NCI-H146 (cell line): ENCODE results near the gene WDR70.
"Not testable (repeated sequence)": the region's sequence is repeated elsewhere in the genome, so short reads cannot be mapped to it uniquely, and the experiment has no call there.

ENCODE experiments used
- DNase-seq: peaks from one replicate; lab custom pipeline; 2025; lab: John Stamatoyannopoulos, UW

Gene WDR70

DNA sequence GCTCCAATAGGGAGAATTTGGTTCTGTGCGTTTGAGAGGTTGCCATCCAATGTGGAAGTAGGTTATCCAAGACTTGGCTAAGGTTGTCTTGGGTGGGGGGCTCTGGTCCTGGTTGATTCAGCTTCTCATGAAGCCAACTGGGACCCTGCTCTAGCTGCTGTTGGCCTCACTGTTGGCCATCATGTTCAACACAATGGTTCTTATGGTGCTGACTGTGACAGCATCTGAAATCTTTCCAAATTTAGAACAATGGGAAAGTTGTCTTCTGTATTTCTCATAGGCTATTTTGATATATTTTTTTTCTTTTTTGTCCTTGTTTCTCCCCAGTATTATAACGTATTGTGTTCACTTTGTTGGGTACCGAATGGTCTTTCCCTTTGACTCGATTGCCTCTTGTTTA is 388.8 kb downstream of the WDR70 start:
- DNase-seq = no peak

DNA sequence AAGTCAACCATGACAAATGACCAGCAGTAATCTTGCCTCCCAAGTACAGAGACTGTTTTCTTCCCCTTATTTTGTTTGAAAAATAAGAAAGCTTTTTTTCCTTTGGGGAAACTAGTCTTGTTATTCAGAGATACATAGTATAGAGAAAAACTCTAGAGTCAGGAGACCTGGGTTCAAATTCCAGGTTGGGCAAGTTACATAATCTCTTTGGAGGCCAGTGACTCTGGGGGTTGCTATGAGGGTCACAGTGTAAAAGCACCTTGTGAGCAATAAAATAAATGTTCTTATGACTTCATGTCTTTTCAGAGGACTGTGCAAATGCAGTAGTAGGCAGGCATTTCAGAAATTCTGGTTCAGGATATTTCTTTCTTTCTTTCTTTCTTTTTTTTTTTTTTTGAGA is 389.3 kb downstream of the WDR70 start:
- DNase-seq = no peak

DNA sequence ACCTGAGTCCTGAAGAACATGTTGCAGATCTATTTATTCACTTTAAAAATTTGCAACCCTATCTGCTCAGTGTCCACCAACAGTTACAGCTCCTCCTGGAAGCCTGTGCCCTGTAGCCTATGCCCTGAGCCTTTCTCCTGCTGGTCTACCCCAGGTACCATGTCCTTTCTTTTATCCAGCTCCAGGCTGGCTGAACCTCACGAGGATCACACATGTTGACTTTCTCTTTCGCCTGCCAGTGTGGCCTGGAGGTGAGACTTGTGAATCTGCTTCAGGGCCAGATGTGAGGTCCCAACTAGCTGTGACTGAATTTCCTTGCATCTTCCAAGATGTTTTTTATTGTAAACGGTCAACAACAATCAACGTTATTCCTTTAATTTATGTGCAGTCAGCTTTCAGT is 390.0 kb downstream of the WDR70 start:
- DNase-seq = no peak

DNA sequence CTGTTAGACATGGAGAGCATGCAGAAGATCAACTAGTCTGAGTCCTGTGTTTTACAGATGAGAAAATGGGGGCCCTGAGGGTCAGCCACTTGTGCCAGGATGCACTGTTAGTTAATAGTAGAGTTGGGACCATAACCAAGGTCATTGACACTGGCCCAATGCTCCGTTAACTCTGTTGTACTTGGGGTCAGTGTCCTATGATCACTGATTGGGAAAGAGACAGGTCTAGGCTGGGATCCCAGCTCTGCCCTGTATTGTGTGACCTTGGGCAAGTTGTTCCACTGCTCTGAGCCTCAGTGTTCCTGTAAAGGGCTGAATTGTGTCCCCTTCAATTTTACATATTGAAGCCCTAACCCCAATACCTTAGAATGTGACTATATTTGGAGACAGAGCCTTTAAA is 390.7 kb downstream of the WDR70 start:
- no peak for DNase-seq

DNA sequence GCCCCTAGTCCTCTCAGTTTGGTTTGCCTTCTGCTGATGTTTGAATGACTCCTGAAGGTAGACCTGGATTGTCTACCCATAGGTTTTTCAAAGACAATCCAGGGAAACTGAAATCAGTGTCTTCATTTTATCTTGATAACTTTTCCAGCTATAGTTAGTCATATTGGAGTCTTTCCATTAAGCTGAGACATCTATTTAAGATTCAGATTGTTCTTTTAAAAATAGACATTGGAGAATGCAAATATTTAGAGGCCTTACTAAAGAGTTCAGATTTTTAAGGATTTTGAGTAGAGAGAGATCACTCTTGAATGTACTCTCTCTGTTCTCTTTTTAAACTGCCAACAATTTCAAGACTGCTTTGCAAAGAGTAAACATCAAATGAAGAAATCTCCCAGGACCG is 391.7 kb downstream of the WDR70 start:
- DNase-seq = no peak

DNA sequence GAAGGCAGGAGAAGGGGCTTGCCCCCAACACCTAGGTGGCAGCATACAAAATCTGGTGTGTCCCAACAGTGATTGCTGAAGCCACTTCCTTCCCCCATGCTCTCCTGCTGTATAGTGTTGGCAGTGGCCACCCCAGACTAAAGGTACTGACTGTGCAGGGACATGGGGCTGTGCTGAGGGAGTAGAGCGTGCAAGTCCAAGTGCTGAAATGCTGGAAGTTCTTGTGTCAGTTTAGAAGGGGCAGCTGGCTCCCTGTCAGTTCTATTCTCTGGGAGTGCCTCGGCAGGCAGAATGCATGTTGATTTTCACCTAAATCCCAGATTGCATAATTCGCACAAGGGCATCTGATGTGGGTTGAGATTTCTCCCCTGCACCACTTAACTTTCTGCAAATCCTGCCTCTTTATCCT is 392.1 kb downstream of the WDR70 start:
- no peak for DNase-seq

DNA sequence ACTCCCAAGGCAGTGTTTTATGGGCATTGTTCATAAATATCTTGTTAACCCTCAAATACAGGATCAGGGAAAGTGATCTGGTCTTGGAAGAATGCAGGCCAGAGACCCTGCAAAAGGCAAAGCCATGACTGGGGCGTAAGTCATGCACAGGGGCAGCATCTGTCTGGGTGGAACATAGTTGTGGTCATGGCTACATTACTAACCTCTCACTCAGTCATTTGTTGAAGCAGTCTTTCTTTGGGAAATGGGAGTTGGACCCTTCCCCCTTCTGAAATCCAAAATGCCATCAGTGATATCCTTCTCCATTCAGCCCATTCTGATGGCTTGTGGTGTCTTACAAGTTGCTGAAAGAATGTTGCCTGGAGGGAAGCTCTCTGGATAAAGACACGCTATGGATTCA is 392.6 kb downstream of the WDR70 start:
- no peak for DNase-seq

DNA sequence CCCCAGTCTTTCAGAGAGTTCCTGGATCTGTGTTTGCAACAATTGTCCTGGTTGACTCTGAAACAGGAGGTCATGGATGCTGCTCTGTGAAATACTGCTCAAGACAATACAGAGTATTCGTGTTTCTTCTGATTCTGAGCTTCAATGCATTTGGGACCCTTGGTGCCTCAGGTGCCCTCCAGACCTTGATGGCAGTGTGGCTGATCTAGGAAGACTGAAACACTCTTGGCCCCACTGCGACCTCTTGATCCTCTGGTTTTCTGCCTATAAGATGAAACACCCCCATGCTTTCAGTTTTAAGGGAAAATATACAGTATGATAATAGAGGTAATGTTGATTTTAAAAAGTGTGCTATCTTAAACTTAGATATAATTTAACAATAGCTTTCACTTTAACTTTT is 393.1 kb downstream of the WDR70 start:
- DNase-seq = no peak

DNA sequence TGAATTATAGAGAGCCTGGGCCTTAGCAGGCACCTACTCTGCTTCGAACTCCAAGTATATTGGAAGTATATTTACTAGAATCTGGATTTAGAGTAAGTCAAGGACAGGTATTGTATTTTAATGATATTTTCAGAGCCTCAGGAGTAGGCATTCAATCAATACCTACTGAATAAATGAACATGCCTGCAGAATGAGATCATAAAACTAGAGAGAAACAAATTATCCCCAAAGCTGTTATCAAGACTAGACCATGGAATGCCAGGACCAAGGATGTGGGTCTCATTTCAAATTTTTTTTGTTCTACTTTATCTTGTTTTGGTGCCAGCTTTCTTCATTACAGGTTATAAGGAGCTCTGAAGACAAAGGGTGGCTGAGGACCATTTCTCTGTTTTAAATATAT is 394.7 kb downstream of the WDR70 start:
- no peak for DNase-seq

DNA sequence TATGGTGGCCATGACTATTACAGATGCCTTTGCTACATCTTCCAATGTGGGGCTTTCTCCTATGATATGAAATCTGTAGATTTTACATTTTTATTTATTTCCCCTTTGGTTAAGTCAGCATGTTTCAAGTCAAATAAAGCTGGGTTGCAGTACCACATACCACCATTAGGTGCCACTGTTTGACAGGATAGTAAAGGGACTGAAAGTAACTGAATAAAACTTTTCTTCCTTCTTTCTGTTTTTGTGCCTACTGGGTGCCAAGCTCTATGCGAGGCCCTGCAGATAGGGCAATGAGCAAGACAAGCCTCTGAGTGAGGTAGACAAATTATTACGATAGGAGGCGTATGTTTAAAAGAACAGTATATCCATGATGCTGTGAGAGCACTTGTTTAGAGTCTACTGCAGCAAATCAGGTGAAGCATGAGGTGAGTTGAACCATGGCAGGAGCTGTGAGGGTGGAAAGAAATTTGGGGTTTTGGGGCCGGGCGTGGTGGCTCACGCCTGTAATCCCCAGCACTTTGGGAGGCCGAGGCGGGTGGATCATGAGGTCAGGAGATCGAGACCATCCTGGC is 395.9 kb downstream of the WDR70 start:
- no peak for DNase-seq

DNA sequence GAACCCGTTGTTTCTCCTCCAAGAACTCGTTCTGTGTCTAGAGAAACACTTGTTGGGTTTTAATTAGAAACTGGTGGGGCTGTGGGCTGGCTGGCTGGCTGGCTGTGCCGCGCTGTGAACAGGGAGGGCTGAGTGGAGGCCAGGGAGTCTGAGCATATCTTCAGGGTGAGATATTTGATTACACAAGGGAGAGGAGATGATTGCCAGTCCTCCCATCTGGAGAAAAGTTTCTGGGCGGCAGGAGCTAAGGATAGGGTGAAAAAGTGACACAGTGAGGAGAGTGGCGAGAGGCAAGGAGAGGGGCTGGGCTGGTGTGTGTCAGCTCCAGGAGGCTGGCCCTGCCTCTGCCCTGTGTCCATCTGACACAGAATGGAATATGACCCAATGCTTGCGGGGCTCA is 397.7 kb downstream of the WDR70 start:
- no peak for DNase-seq

GRCh38 chr5:37777432-37778130 is 398.5 kb downstream of the WDR70 start:
- no peak for DNase-seq

GRCh38 chr5:37781409-37781808 is 402.3 kb downstream of the WDR70 start:
- not testable (repeated sequence) for DNase-seq

DNA sequence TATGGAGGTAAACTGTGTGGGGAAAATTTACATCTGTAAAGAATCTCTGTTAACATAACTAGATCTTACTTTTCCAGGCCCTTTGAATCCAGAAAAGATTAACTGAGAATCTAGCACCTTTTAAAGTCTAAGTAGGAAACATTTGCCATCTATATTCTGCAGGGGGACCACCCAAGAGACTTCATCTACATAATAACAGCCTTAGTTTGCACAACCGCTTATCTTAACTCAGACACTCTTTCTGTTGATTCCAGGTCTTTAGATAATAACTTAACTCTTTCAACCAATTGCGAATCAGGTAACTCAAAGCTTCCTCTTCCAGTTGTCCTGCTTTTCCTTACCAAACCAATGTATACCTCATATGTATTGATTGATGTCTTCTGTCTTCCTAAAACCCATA is 407.3 kb downstream of the WDR70 start:
- DNase-seq = no peak

- DNase-seq = no peak
These were observed 407.9 kb downstream of the WDR70 start for GRCh38 chr5:37786862-37787519.

- no peak for DNase-seq
These were observed 408.6 kb downstream of the WDR70 start for GRCh38 chr5:37787742-37788141.

- no peak for DNase-seq
These were observed 410.9 kb downstream of the WDR70 start for GRCh38 chr5:37789991-37790390.

GRCh38 chr5:37791321-37791720 is 412.2 kb downstream of the WDR70 start:
- no peak for DNase-seq

DNA sequence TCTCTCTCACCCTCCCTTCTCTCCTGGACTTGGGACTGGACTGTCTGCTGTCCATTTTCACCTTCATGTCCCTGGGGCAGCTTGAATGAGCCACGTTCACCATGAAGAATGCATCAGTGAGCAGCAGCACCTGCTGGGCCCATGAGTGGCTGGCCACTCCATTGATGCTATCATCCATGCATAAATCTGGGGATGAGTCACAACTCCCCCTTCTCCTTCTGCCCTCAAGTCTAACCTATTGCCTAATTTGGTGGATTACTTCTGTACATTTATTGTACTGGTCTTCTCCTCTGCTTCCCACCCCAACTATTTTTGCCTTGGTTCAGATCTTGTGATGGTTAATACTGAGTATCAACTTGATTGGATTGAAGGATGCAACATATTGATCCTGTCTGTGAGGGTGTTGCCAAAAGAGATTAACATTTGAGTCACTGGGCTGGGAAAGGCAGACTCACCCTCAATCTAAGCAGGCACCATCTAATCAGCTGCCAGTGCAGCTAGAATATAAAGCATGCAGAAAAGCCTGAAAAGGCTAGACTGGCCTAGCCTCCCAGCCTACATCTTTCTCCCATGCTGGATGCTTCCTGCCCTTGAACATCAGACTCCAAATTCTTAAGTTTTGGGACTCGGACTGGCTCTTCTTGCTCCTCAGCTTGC is 414.0 kb downstream of the WDR70 start:
- no peak for DNase-seq

- DNase-seq = not testable (repeated sequence)
These were observed 416.2 kb downstream of the WDR70 start for GRCh38 chr5:37795292-37795691.

DNA sequence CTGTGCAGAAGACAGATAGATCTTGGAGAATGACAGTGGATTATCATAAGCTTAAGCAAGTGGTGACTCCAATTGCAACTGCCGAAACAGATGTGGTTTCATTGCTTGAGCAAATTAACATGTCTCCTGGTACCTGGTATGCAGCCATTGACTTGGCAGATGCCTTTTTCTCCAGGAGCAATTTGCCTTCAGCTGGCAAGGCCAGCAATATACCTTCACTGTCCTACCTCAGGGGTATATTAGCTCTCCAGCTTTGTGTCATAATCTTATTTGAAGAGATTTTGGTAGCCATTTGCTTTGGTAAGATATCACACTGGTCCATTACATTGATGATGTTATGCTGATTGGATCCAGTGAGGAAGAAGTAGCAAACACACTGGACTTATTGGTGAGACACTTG is 417.3 kb downstream of the WDR70 start:
- not testable (repeated sequence) for DNase-seq

- DNase-seq = no peak
These were observed 420.8 kb downstream of the WDR70 start for GRCh38 chr5:37799865-37800421.

DNA sequence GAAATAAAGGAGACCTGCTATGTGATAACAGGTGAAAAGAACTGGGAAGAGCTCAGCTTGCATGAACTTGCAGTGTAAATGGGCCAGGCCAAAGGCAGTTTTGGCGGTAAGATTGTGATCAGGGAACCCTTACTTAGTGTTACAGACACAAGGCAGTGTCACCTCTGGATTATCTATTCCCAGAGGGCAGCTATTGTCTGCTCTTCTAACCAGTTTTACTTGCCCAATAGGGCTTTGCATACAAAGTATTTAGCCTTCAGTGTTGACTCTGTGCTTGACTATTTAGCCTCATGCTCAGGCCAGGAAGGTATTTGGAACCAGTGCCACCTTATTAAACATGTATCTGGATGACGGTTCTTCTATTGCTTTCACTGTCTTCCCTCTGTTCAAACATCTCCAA is 422.4 kb downstream of the WDR70 start:
- DNase-seq = no peak
